22Rv1 (cell line): ENCODE measurements around the gene SLC26A8.

ENCODE experiments used
- CTCF ChIP-seq: fragments of 450-650 bp; IDR thresholded peaks from 2 replicates; pipeline ENCODE4 v1.5.1; 2017; ENCODE audit warnings: mild to moderate bottlenecking
- ZFX ChIP-seq: fragments of 450-650 bp; IDR thresholded peaks from 2 replicates; pipeline ENCODE4 v1.6.1; 2017; ENCODE audit warnings: antibody characterized with exemption, borderline replicate concordance

GRCh38 chr6:36054415-36054814, 30.0 kb upstream of the SLC26A8 start:
- TF ChIP-seq CTCF = no peak
- TF ChIP-seq ZFX = no peak
